ENCODE results near the gene SMIM41.

The SMIM41 gene

GRCh38 chr12:52146822-52147366, 67.4 kb downstream of the SMIM41 start:
- DNase-seq (ENCODE audit: low read depth, low spot score): no peak
- no peak overlapping the region for H3K4me3 ChIP-seq (ENCODE audit: low read depth, low read length)
- CTCF ChIA-PET: interaction anchor here (0.8 to 7.9 kb wide), 16 partner anchors 9 to 834 kb away, joined by 3 to 110 read pairs (median 8); no protein-coding TSS in a partner anchor
- no peak for TF ChIP-seq CTCF (IDR thresholded peaks at IDR 0.05; ENCODE audit: insufficient read depth, low read length, missing control alignments)
- POLR2A ChIA-PET: interaction anchor here (0.6 to 1.8 kb wide), 10 partner anchors 39 to 802 kb away, joined by 3 to 8 read pairs (median 3); partner anchors contain the start of gene KRT18

DNA sequence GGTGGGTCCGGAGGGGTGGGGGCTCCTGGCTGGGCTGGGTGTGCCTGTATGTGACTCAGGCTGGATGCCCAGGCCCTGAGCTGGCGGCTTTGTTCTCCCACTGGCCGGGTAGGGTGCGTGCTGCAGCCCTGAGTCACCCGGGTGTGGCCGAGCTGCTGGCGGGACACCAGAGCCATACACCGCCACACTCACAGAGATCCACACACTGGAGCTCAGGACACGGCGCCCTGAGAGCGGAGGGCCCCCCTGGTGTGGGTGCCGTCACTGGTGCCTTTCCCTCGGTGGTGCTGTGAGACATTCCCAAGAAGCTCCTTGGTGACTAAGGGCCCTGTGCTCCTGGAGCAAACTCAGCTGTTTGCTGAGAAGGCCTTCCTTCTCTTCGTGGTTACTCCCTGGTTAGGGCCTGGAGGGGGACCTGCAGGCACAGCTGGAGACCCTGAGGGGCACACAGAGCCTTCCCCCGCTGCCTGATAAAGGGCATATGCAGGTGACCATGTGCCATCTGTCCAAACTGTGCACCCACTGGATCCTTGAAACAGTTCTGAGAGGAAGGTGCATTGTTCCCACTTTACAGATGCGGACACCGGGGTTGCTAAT, 68.0 kb downstream of the SMIM41 start:
- no peak for TF ChIP-seq CTCF (IDR thresholded peaks at IDR 0.05; ENCODE audit: insufficient read depth, low read length, missing control alignments)
- H3K4me3 ChIP-seq (ENCODE audit: low read depth, low read length): no peak overlapping the region
- ChIA-PET POLR2A (interaction anchor here (0.6 to 1.8 kb wide), 11 partner anchors 39 to 801 kb away, joined by 3 to 8 read pairs (median 3); partner anchors contain the start of gene KRT18), CTCF (interaction anchor here (0.8 to 7.9 kb wide), 17 partner anchors 10 to 833 kb away, joined by 3 to 110 read pairs (median 7); no protein-coding TSS in a partner anchor)
- peak; percentile 92 for DNase-seq (ENCODE audit: low read depth, low spot score)

- ChIA-PET CTCF (interaction anchor here (1.0 to 7.9 kb wide), 16 partner anchors 26 to 833 kb away, joined by 3 to 110 read pairs (median 8); no protein-coding TSS in a partner anchor), POLR2A (interaction anchor here (0.9 to 1.8 kb wide), 6 partner anchors 38 to 732 kb away, joined by 3 to 8 read pairs (median 3); no protein-coding TSS in a partner anchor)
- no peak overlapping the region for H3K4me3 ChIP-seq (ENCODE audit: low read depth, low read length)
- no peak for TF ChIP-seq CTCF (IDR thresholded peaks at IDR 0.05; ENCODE audit: insufficient read depth, low read length, missing control alignments)
- DNase-seq (ENCODE audit: low read depth, low spot score): no peak
Measured at GRCh38 chr12:52147964-52148463, 68.5 kb downstream of the SMIM41 start.

DNA sequence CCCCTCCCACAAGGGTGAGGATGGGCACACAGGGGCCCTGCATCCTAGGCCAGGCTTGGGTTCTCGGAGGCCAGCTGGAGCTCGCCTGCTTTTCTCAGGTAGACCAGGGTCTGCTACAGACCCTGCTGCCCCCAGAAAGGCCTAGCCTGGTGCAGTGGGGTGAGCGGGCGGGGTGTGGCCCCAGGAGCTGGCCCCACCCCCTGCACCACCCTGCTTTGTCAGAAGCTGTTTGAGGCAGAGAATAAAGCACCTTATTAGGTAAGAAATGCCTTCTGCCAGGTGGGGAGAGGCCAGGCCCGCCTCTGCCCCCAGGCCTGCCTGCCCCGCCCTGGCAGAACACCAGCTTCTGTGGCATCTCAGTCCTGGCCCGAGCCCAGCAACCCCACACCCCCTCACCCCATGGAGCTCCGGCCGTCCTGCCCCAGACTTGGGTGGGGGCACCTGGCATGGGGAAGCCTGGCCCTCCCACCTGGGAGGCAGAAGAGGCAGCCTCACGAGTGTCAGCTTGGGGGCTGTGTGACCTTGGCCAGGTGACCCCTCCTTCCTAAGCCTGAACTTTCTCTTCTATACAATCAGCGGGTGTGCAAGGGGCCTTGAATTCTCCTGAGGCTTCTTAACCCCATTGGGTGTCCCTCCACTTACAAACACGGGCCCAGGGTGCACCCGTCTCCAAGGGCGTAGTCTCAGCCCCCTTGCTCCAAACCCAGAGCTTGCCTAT, 69.1 kb downstream of the SMIM41 start:
- CTCF ChIA-PET: interaction anchor here (1.0 to 7.9 kb wide), 18 partner anchors 27 to 832 kb away, joined by 3 to 110 read pairs (median 6); no protein-coding TSS in a partner anchor
- no peak for DNase-seq (ENCODE audit: low read depth, low spot score)
- no peak for TF ChIP-seq CTCF (IDR thresholded peaks at IDR 0.05; ENCODE audit: insufficient read depth, low read length, missing control alignments)
- no peak overlapping the region for H3K4me3 ChIP-seq (ENCODE audit: low read depth, low read length)
- POLR2A ChIA-PET: interaction anchor here (0.9 to 1.3 kb wide), 2 partner anchors 41 to 133 kb away, joined by 3 read pairs; no protein-coding TSS in a partner anchor

DNA sequence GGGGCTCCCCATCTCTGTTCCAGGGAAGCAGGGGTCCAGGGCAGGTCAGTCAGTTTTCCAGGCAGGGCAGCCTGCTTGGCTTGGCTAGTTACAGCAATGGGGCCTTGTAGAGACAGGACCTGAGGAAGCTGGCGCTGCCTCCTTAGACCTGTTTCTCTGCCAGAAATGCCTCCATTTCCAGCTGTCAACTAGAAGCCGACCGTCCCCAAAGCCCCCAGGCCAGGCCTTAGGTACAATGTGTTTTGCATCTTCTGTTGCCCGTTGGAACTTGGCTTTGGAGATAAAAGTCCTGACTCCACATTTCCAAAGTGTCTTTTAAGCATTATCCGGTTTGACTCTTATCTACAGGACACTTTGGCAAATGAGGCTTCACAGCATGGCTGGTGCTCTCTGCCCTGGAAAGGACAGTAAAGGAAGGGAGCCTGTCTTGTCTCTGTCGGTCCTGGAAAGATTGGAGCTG, 69.7 kb downstream of the SMIM41 start:
- no peak overlapping the region for H3K4me3 ChIP-seq (ENCODE audit: low read depth, low read length)
- DNase-seq (ENCODE audit: low read depth, low spot score): no peak
- ChIA-PET CTCF (interaction anchor here (1.0 to 7.9 kb wide), 12 partner anchors 30 to 815 kb away, joined by 3 to 110 read pairs (median 6); no protein-coding TSS in a partner anchor), POLR2A (interaction anchor here (1.3 kb wide), 1 partner anchor 132 kb away, joined by 3 read pairs; no protein-coding TSS in a partner anchor)
- no peak for TF ChIP-seq CTCF (IDR thresholded peaks at IDR 0.05; ENCODE audit: insufficient read depth, low read length, missing control alignments)

Measured in AG04449 (cell line).